GM18867 (cell line): ENCODE data around the gene DESI1.
"Not testable (repeated sequence)": the region's sequence is repeated elsewhere in the genome, so short reads cannot be mapped to it uniquely, and the experiment has no call there.

Experiments used
- ATAC-seq: cut with Tn5 transposase; IDR thresholded peaks from one replicate; pipeline ENCODE4 v1.9.1; 2021; ENCODE audit warnings: mild to moderate bottlenecking, moderate library complexity; ENCODE audit not compliant: unreplicated experiment

The DESI1 gene

GRCh38 chr22:41636467-41636866, 15.6 kb upstream of the DESI1 start:
- ATAC-seq, result no peak

DNA sequence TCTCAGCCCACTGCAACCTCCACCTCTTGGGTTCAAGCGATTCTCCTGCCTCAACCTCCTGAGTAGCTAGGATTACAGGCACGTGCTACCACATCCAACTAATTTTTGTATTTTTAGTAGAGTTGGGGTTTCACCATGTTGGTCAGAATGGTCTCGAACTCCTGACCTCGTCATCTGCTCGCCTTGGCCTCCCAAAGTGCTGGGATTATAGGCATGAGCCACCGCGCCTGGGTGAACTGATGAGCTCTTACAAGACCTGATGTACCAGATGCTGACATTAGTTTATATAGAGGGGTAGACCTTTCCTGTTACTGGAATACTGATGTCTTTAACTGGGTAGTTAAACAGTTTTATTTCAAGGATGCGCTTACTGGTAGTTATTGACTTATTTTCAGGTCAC, 13.8 kb upstream of the DESI1 start:
- ATAC-seq, result not testable (repeated sequence)

GRCh38 chr22:41631615-41632014, 10.8 kb upstream of the DESI1 start:
- not testable (repeated sequence) for ATAC-seq

DNA sequence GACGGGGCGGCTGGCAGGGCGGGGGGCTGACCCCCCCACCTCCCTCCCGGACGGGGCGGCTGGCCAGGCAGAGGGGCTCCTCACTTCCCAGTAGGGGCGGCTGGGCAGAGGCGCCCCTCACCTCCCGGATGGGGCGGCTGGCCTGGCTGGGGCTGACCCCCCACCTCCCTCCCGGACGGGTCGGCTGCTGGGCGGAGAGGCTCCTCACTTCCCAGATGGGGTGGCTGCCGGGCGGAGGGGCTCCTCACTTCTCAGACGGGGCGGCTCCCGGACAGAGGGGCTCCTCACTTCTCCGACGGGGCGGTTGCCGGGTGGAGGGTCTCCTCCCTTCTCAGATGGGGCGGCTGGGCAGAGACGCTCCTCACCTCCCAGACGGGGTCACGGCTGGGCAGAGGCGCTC, 10.3 kb upstream of the DESI1 start:
- ATAC-seq, result not testable (repeated sequence)

DNA sequence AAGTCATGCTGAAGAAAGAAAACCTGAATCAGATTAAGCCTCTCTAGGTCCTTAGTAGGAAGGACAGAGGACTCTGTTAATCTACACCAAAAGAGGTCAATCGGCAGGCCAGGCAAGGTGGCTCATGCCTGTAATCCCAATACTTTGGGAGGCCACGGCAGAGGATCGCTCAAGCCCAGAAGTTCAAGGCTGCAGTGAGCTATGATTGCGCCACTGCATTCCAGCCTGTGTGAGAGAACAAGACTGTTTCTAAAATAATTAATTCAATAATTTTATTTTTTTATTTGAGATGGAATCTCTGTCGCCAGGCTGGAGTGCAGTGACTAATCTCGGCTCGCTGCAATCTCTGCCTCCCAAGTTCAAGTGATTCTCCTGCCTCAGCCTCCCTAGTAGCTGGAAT, 4.7 kb upstream of the DESI1 start:
- no peak for ATAC-seq

- no peak for ATAC-seq
Measured at GRCh38 chr22:41621911-41622179, 1.0 kb upstream of the DESI1 start.

DNA sequence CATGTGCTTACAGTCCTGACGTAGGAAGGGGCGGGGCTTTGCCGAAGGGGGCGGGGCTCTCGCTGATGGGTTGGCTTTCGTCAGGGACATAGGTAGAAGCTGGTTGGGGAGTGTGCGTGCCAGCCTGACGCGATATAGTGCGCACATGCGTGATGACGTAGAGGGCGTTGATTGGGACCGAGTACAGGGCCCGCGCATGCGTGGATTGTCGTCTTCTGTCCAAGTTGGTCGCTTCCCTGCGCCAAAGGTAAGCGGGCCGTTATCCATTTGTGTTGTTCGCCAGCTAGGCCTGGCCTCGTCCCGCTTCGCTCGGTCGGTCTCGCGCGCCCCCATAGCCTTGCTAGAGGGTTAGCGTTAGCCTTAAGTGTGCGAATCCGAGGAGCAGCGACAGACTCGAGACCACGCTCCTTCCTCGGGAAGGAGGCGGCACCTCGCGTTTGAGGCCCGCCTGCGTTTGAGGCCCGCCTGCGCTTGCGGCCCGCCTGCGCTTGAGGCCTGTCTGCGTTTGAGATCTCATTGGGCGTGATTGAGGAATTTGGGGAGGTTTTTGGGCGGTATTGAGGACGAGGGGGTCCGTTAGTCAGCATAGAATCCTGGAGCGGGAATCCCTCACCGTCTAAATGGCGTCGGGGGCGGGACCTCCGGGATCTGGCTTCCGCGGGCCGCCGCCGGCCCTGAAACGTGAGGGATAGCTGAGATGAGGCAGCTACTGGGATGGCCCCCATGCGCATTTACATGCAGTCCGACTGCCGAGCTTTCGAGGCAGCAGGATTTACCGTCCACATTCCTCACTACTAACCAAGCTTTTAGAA, 462 bp upstream of the DESI1 start, which contains the start of gene XRCC6:
XRCC6 (plus strand) TSS at position 197 of the 812 bp plus-strand sequence. CDS start 710 bp downstream, outside the sequence.
- ATAC-seq, result peak; percentile 79

- peak; percentile 8 for ATAC-seq
Measured at GRCh38 chr22:41619979-41620588, 759 bp downstream of the DESI1 start.

DNA sequence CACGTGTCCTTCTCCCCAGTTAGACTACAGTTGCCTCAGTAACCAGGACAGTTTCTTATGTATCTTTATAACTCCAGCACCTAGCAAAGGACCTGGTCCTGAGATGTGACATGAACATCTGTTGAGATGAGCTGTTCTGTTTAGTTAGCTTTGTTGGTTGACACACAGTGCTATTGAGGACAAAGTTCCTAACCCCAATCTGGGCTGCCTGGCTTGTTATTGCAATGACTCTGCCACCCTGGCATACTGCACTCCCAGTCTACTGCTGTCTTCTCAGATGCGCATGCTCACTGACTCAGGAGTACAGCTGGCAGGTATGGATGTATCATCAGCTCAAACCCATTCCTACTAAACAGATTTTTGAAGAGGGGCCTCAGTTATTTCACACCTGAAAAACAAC, 7.4 kb downstream of the DESI1 start:
- no peak for ATAC-seq

DNA sequence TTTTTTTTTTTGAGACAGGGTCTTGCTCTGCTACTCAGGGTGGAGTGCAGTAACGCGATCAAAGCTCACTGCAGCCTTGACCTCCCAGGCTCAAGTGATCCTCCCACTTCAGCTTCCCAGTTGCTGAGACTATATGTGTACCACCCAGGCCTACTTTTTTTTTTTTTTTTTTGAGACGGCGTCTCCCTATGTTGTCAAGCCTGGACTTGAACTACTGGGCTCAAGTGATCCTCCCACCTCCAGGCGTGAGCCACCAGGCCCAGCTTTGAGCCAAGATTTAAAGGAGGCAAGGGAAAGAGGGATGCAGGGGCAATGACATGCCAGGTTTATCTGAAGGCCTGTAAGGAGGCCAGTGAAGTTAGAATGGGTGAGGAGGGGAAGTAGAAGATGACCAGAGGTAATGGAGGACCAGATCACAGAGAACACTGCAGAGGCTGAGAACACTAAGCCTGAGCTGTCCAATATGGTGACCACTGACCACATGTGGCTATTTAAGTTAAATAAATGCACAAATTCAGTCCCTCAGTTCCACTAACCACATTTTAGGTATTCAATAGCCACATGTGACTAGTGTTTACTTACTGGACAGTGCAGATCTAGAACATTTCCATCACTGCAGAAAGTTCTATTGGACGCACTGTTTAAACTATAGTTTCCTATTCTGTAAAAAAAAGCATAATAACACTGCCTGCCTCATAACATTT, 8.1 kb downstream of the DESI1 start:
- ATAC-seq, result no peak

DNA sequence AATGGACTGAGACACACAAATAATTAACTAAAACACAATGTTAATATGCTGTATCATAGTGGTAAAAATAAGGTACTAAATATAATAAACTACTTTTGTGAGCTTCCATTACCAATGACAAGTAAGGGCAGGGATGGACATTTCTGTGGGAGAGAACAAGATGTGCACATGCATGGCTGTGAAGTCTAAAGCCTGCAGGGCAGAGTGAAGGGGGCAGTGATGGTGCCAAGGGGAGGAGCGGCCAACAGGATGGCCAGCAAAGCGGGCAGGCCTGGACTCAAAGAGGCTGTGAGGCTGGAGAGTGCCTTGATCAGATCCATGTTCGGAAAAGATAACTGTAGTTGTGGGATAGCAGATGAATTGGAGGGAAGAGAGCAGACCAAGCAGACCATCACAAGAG, 12.5 kb downstream of the DESI1 start:
- no peak for ATAC-seq

GRCh38 chr22:41603873-41604332, 16.9 kb downstream of the DESI1 start:
- peak; percentile 62 for ATAC-seq

- ATAC-seq, result no peak
Measured at GRCh38 chr22:41600976-41601375, 19.9 kb downstream of the DESI1 start.

GRCh38 chr22:41598891-41599635, 21.8 kb downstream of the DESI1 start:
- ATAC-seq, result no peak

DNA sequence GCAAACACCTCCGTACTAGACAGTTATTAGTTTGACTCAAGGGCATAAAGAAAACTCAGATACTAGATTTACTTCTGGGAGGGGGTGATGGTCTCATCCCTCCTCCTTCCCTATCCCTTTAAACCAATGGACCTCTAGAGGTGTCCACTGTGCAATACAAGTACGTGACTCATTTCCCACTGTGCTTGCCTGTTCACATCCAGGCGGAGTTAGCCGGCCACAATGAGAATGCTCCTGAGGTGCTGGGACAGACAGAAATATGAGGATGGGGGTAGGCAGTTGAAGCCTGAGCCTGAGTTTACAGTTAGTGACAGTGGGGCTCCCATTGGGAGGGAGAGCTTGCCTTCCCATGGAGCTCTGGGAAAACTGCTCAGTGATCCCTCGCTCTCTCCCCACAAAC, 22.8 kb downstream of the DESI1 start:
- ATAC-seq, result no peak

- ATAC-seq, result no peak
Measured at GRCh38 chr22:41597635-41597953, 23.2 kb downstream of the DESI1 start.

DNA sequence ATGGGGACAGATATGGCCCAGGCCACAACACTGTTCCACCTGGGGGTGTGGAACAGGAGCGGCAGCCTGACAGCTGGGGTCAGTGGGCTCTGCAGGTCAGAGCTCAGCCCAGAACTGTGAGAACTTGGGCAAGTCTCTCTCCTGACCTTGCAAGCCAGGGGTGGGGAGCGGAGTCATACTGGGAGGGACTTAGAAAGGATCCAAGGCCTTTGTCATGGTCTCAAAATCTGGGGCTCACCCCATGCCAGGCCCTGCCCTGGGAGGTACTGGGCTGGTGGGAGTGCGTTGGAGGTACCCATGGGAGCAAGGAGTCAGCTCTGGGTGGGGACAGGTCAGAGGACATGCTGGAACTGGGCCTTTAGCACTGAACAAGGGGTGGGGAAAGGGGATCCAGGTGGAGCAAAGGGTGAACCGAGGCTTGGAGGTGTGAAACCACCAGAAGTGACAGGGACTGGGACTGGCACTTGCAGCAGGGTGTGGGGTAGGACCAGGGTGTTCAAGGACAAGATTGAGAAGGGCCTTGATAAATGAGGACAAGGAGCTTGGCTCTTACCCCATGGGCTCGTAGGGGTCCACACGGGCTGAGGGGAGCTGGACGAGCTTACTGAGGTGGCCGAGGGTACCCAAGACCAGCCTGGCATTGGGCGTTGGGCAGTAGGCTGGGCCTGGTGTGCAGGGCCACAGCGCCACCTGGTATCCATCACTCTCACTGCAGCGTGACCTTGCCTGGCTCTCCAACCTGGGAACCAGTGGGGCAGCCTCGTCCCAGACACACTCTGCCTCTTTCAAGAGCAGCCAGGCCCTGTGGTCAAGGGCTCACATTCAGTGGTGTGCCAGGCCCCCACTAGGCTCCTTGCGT, 23.8 kb downstream of the DESI1 start:
- ATAC-seq, result no peak

- no peak for ATAC-seq
Measured at GRCh38 chr22:41595703-41596102, 25.1 kb downstream of the DESI1 start.

- ATAC-seq, result not testable (repeated sequence)
Measured at GRCh38 chr22:41593336-41593960, 27.4 kb downstream of the DESI1 start.
